ENCODE results near the gene TMEM123. TPM values are rescaled to one million over a fixed set of nuclear protein-coding genes. Genes with fewer than 3 reads are reported as not detected.

TMEM123 gene, protein sequence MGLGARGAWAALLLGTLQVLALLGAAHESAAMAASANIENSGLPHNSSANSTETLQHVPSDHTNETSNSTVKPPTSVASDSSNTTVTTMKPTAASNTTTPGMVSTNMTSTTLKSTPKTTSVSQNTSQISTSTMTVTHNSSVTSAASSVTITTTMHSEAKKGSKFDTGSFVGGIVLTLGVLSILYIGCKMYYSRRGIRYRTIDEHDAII
- total RNA-seq: 69.9 and 77.8 TPM in 2 replicates

DNA sequence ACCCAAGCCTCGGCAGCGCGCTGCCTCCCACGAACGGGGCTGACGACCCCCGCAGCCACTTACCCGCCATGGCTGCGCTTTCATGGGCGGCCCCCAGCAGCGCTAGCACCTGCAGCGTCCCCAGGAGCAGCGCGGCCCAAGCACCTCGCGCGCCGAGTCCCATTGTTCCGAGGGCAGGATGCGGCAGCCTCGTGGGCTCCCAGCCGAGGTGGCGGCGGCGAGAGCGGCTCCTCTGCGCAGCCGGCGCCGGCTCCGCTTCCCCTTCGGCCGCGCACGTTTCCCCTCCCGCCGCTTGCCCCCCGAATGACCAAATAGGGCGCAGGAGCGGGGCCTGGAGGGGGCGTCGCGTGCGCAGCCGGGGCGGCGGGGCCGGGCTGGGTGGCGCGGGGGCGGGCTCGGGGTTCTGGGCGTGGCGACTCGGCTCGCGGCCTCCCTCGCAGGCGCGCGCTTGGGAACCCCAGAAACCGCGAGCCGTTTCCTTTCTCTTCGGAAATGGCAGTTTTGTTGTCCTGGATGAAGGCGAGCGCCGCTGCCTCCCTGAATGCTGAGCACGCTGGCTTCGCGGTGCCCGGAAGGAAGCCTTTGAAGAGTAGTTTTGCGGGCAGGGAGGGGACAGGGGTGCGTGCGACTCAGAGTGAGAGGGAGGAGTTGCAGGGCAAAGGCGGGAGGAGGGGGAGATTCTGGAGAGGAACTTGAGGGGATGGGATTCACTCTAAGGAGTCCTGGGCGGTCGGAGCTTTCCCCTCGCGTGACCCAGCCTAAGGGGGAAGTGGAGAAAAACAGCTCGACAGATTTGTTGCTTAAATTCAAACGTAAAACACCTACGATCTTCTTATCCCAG lies at the start of gene TMEM123:
TMEM123 (minus strand) TSS at position 305 of the 841 bp plus-strand sequence; CDS start at position 163, 142 bp downstream.

DNA sequence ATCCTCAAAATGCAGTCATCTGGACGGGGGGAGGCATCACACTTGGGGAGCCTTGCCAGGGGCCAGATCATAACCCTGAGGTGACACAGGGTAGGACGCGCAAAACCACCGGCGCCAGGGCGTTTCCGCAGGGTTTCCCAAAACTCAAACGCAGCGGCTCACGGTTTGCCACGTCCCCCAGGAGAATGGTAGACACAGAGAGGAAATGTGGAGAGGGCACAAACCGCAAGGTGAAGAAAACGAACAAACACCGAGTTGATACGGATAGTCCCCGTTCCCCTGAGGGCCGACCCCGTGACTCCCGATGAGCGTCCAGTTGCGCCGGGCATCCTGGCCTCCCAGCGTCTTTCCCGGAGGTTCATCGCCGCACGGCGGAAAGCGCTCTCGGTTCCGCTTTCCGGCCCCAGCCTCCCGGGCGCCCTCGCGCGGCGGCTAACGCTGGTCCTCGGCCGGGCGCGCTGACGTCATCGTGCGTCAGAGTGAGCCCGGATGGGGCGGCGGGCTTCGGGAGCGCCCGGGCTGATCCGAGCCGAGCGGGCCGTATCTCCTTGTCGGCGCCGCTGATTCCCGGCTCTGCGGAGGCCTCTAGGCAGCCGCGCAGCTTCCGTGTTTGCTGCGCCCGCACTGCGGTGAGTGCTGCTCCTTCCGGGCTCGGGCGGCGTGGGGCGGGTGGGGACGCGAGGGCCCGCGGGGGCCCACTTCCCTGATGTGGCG lies 105.7 kb downstream of the TMEM123 start, which contains the start of gene BIRC2:
BIRC2 (plus strand) TSS at position 467 of the 714 bp plus-strand sequence. CDS start 2,641 bp downstream, outside the sequence.

Other genes starting within 250 kb of the TMEM123 start
- 0.68 and 0.92 TPM in 2 replicates for gene BIRC3, start 135.3 kb downstream of the TMEM123 start, total RNA-seq
- 53.1 and 55.6 TPM in 2 replicates for gene BIRC2, start 105.6 kb downstream of the TMEM123 start, total RNA-seq
- not detected in 2 replicates for gene MMP7, start 78.0 kb upstream of the TMEM123 start, total RNA-seq
- not detected in 2 replicates for gene MMP20, start 172.6 kb upstream of the TMEM123 start, total RNA-seq

Measured in aortic smooth muscle cell (primary cell).